Activated T-helper 1 cell treated with anti-CD3 and anti-CD28 coated beads, Interleukin-12 subunit alpha, Interleukin-12 subunit beta, Interleukin-2, Interleukin-4 antibody, amounts not matched to agents 30 ng/mL and 10 ng/mL and 1 ng/mL, durations not matched to agents 14 hours and 24 hours and 36 hours (primary cell): Measurements from ENCODE around the gene PEX10. TPM values are rescaled to one million over a fixed set of nuclear protein-coding genes. Genes with fewer than 3 reads are reported as not detected.

ENCODE experiments used
- DNase-seq: peaks from one replicate; pipeline ENCODE4 v3.0.0; 2021; ENCODE audit warnings: low spot score
- H3K27ac Mint-ChIP-seq: one replicate; pipeline ENCODE4 v1.8.0; 2021; ENCODE audit warnings: mild to moderate bottlenecking, mixed read lengths
- H3K27me3 Mint-ChIP-seq: one replicate; pipeline ENCODE4 v1.8.0; 2022; ENCODE audit warnings: mild to moderate bottlenecking, moderate library complexity, mixed read lengths; ENCODE audit not compliant: insufficient read depth
- H3K36me3 Mint-ChIP-seq: one replicate; pipeline ENCODE4 v1.8.0; 2021; ENCODE audit warnings: low read depth, mixed read lengths
- H3K4me1 Mint-ChIP-seq: one replicate; pipeline ENCODE4 v1.8.0; 2021; ENCODE audit warnings: low read depth, mixed read lengths
- H3K4me3 Mint-ChIP-seq: one replicate; pipeline ENCODE4 v1.8.0; 2021; ENCODE audit warnings: mild to moderate bottlenecking, moderate library complexity, mixed read lengths
- H3K9me3 Mint-ChIP-seq: one replicate; pipeline ENCODE4 v1.8.0; 2021; ENCODE audit warnings: mixed read lengths
- intact Hi-C: fragments of 100-400 bp; cut with micrococcal nuclease; formaldehyde crosslinking; loops from one replicate; pipeline ENCODE4 v1.15.1; 2024
- total RNA-seq: library from RNA; stranded (reverse); gene quantifications from 2 replicates; pipeline ENCODE4 v1.2.3, GENCODE V29; 2022

The PEX10 gene
- total RNA-seq, 1 donor from 2014 or later: 24.0 TPM

DNA sequence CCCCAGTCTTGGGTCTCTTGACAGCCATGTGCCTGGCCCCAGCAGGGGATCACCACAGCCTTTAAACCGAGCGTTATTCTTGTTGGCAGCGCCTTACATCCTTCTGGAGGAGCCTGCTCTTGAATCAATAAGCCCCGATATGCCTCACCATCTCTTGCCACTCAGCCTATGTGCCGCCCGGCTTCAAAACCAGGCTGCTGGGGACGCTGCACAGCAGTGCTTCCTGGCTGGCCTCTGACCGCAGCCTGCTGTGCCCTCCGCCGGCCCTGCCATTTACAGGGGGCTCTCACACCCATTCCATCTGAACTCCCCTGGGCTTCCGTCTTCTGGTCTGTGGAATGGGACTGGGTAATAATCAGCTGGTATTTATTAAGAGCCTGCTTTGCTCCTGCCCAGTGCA, 3.0 kb upstream of the PEX10 start:
- H3K9me3 Mint-ChIP-seq: no peaks in the 10 kb centered on the region
- DNase-seq: no peak
- H3K27me3 Mint-ChIP-seq: no peaks in the 10 kb centered on the region
- H3K27ac Mint-ChIP-seq: peak overlapping the region; percentile 81
- no peaks in the 10 kb centered on the region for H3K36me3 Mint-ChIP-seq
- peak overlapping the region; percentile 79 for H3K4me3 Mint-ChIP-seq
- H3K4me1 Mint-ChIP-seq: peaks cover 38% of the 10 kb centered on the region
- intact Hi-C loops: loop anchor here (2.0 to 10.0 kb wide), 3 partner anchors 507 to 1379 kb away; partner anchors contain the start of genes LRRC47 and TPRG1L

DNA sequence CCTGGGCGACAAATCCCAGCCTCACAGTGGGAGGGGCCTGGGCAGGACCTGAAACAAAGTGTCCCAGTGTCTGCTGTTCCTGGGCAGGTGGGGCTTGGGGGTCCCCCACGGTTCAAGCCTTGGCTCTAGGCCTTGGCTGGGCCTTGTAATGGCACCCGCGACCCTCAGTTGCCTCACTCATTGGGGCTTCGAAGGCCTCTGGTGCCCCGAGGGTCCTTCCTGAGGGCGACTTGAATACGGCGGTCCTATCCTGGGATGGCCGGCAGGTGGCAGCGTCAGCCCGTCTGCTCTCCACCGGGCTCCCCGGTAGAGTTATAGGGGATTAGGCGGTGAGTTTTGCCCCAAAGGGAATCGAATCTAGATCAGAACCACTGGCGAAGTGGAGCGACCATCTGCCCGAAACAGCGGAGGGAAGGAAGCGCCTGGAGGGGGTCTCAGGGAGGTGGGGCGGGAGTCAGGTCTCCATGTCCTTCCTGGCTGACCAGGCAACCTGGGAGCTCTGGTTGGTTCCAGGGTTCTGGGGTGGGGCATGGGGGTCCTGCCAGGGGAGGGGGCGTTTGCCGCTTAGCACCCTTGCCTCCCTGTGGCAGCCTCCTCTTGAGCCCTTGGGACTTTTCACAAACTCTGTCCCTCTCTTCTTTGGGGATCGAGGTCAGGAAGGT, 2.1 kb upstream of the PEX10 start:
- Mint-ChIP-seq H3K4me1 (peaks cover 38% of the 10 kb centered on the region), H3K9me3 (no peaks in the 10 kb centered on the region), H3K4me3 (peak overlapping the region; percentile 79), H3K36me3 (no peaks in the 10 kb centered on the region), H3K27me3 (no peaks in the 10 kb centered on the region), H3K27ac (peak overlapping the region; percentile 73)
- DNase-seq: peak; percentile 74
- intact Hi-C loops: loop anchor here (1.0 to 10.0 kb wide), 8 partner anchors 134 to 1380 kb away; partner anchors contain the start of genes LRRC47, PRXL2B and TPRG1L

DNA sequence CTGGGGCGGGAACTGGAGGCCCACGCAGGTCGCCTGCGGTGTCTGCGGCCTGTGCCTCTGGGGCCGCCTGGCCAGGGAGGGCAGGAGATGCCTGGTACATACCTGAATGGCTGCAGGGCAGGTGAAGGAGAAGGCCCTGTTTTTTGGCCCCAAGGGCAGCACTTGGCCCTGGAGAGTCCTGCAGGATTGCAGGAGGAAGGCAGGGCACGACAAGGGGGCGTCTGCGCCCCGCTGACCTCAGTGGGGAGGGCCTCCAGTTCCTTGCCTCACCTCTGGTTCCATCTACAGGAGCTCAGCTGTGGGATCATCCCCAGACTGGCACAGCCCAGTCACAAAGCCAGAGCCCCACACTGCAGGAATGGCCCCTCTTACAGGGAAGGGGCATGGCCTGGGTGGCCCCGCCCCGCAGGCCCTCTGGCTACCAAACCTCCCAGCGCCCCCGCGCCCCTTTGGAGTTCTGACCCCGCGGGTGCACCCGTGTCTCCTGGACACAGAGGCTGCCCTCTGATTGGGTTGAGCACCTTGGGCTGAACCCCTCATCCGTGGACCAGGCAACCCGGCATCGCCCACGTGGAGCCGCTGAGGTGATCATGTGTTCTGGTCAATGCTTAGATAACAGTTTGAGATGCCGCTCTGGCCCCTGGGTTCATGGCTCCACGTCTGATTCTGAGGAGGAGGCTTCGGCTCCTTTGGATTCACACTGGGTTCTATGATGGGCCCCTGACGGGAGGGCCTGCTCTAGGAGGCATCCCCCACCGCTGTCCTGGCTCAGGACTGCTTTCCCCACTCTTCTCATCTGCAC, 1.3 kb upstream of the PEX10 start:
- H3K36me3 Mint-ChIP-seq: no peaks in the 10 kb centered on the region
- H3K9me3 Mint-ChIP-seq: no peaks in the 10 kb centered on the region
- H3K27ac Mint-ChIP-seq: peak overlapping the region; percentile 73
- peak; percentile 9 for DNase-seq
- H3K4me3 Mint-ChIP-seq: peak overlapping the region; percentile 79
- peaks cover 38% of the 10 kb centered on the region for H3K4me1 Mint-ChIP-seq
- intact Hi-C loops: loop anchor here (1.0 to 10.0 kb wide), 9 partner anchors 135 to 1381 kb away; partner anchors contain the start of genes LRRC47, PRXL2B and TPRG1L
- no peaks in the 10 kb centered on the region for H3K27me3 Mint-ChIP-seq

DNA sequence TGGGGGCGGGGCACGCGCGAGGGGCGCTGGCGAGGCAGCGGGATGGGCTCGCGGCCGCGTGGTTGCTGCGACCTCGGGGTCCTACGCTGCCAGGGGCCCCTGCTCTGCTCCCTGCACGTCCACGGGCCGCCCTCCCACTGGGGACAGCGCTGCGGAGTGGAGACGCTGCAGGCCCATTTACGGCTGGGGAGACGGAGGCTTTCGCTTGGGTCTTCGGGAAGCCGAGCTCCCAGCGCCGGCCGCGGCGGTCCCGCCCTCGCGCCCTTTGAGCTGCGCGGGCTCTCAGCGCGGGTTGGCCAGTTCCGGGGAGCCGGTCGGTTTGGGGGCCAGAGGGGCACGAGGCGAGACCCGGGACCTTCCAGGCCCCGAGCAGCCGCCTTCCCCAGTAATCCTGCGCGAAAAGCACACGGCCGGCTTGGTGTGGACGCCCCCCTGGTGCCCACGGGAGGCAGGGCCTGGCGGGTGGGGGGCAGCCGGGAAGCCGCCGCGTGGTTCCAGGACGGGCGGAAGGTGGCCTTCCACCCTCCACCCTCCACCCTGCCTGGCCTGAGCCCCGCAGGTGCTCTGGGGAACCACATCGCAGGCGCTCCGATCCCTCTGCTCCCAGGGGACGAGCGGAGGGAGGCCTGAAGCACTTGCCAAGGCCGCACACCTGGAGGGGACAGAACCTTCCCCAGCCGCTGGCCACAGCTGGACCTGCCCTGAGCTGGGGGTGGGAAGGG, 570 bp upstream of the PEX10 start:
- Mint-ChIP-seq H3K4me1 (peaks cover 38% of the 10 kb centered on the region), H3K36me3 (no peaks in the 10 kb centered on the region), H3K27ac (no peak overlapping the region), H3K9me3 (no peaks in the 10 kb centered on the region), H3K27me3 (no peaks in the 10 kb centered on the region), H3K4me3 (peak overlapping the region; percentile 79)
- DNase-seq: no peak
- intact Hi-C loops: loop anchor here (1.0 to 10.0 kb wide), 7 partner anchors 22 to 1382 kb away; partner anchors contain the start of genes LRRC47, MORN1, PANK4 and RER1

DNA sequence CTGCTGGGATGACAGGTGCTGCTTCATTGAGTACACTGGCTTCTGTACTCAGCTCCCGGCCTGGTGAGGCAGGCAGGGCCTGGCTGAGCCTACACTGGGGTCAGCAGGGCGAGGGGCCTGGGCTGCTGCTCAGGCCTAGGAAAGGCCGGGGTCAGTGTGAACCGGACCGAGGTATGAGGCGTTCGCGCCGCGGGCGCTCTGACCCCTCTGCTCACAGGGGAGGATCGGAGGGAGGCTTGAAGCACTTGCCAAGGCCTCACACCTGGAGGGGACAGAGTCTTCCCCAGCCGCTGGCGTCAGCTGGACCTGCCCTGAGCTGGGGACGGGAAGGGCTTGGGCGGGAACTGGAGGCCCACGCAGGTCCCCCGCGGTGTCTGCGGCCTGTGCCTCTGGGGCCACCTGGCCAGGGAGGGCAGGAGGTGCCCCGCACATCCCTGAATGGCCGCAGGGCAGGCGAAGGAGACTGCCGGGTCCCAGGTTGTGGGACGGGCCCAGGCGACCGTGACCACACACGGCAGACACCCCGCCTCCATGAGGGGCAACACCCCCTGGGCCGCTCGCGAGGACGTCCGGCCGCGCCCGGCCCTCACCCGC, 466 bp downstream of the PEX10 start:
- peaks cover 34% of the 10 kb centered on the region for H3K4me1 Mint-ChIP-seq
- intact Hi-C loops: loop anchor here (1.0 to 10.0 kb wide), 7 partner anchors 21 to 1383 kb away; partner anchors contain the start of genes LRRC47, MORN1, PANK4 and RER1
- H3K4me3 Mint-ChIP-seq: peak overlapping the region; percentile 90
- peak overlapping the region; percentile 89 for H3K27ac Mint-ChIP-seq
- H3K36me3 Mint-ChIP-seq: peaks cover 2% of the 10 kb centered on the region
- no peak for DNase-seq
- no peaks in the 10 kb centered on the region for H3K9me3 Mint-ChIP-seq
- H3K27me3 Mint-ChIP-seq: no peaks in the 10 kb centered on the region

DNA sequence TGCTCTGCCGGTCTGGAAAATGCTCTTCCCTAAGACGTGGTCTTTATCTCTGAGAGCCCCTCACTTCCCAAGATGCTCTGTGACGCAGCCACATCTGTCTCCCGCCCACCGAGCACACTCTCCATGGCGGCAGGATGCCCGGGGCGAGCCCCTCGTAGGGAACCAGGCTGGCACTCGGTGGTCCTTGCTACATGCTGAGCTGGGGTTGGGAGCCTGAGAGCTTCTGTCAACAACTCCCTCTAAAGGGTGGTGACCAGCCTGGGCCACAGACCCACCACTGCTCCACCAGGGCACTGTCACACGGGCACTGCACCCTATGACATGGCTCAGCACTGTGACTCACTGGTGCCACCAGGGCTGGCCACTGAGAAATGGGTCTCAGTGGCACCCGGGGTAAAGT, 2.6 kb downstream of the PEX10 start:
- no peaks in the 10 kb centered on the region for H3K27me3 Mint-ChIP-seq
- intact Hi-C loops: loop anchor here (5.0 to 10.0 kb wide), 3 partner anchors 1215 to 1385 kb away; partner anchors contain the start of genes LRRC47 and TPRG1L
- H3K36me3 Mint-ChIP-seq: peaks cover 4% of the 10 kb centered on the region
- peaks cover 20% of the 10 kb centered on the region for H3K4me1 Mint-ChIP-seq
- no peak overlapping the region for H3K4me3 Mint-ChIP-seq
- H3K27ac Mint-ChIP-seq: no peak overlapping the region
- DNase-seq: no peak
- H3K9me3 Mint-ChIP-seq: no peaks in the 10 kb centered on the region

DNA sequence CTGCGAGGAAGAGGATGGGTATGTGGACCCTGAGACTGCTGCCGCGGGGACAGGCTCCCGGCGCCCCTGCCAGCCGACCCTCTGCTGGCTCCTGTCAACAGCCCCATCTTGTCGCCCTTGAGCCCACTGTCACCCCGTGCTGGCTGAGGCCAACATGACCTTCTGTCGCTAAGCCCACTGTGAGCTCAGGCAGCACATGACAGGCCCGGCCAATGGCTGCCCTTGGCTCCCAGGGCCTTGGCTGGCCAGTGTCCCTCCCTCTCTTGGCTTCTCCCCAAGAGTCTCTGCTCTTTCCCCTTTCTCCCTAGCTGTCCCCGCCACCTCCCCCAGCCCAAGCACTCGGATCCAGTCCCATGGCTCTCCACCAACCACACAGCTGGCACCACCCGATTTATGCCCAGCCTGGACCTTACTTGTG, 3.5 kb downstream of the PEX10 start:
- DNase-seq: no peak
- Mint-ChIP-seq H3K27ac (no peak overlapping the region), H3K27me3 (no peaks in the 10 kb centered on the region), H3K9me3 (no peaks in the 10 kb centered on the region), H3K4me1 (peaks cover 11% of the 10 kb centered on the region), H3K4me3 (no peak overlapping the region), H3K36me3 (peaks cover 9% of the 10 kb centered on the region)
- intact Hi-C loops: no loop called here

DNA sequence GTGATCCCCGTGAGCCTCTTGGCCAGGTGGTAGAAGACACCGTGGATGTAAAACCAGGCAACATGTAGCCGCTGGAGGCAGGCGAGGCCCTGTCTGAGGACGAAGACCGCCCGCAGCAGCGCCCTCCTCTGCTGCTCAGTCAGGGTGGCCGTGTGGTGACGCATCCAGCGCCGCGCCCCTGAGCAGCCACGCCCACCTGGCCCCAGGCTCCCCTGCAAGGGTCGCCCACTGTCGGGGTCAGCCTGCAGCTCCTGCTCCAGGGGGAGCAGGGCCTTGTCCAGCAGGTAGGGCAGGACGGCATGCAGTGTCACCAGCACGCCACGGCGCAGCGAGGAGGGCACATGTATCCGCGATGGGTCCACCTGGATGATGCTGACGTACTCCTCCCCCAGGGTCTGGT, 3.9 kb downstream of the PEX10 start:
- Mint-ChIP-seq H3K9me3 (no peaks in the 10 kb centered on the region), H3K27ac (no peak overlapping the region), H3K4me3 (no peak overlapping the region), H3K36me3 (peaks cover 12% of the 10 kb centered on the region), H3K27me3 (no peaks in the 10 kb centered on the region), H3K4me1 (peaks cover 10% of the 10 kb centered on the region)
- intact Hi-C loops: no loop called here
- no peak for DNase-seq

DNA sequence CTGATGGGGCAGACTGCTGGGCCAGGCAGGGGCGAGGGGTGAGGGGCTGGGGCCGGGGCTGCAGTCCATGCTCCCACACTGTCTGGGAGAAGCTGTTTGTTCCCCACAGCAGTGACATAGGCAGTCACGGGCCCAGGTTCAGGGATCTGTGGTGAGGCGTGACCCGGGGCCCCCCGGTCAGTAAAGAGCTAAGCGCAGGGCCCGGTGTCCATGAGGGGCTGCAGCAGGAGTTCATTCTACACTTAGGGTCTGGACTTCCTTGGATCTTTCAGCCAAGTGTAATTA, 4.4 kb downstream of the PEX10 start:
- intact Hi-C loops: no loop called here
- no peaks in the 10 kb centered on the region for H3K9me3 Mint-ChIP-seq
- H3K4me1 Mint-ChIP-seq: peaks cover 10% of the 10 kb centered on the region
- DNase-seq: no peak
- H3K27ac Mint-ChIP-seq: no peak overlapping the region
- no peaks in the 10 kb centered on the region for H3K27me3 Mint-ChIP-seq
- no peak overlapping the region for H3K4me3 Mint-ChIP-seq
- H3K36me3 Mint-ChIP-seq: peaks cover 15% of the 10 kb centered on the region

DNA sequence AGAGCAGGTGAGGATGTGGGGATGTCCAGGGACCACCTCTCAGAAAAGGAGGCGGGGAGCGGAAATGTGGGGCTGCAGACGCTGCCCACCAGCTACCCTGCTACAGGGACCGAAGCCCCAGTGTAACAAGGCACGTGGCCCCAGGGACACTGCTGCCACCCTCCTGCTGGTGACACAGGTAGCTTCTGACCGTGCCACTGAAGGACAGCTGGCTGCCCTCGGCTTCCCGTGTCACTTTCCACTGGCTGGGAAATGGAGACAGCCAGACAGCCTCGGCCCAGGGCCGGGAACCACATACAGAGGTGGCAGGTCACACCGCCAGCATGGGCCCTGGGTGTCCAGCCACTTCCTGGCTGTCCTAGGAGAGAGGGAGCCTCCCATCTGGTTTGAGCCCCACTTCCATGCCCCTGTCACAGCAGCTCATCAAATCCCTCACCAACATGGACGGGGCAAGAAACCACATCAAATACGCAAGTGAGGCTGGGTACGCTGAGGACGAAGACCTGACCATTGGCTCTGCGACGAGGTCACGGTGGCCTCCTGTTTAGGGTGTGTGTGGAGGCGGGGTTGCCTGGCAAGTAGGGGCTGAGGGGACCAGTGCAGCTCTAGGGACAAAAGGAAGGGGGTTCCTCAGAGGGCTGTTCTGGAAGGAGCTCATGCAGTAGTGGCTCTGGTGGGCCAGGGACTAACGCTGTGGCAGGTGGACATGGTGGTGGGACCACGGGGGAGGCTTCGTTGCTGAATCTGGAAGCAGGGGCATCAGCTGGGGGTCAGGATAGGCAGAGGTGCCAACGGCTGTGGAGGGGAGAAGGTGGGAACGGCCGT, 5.0 kb downstream of the PEX10 start:
- Mint-ChIP-seq H3K36me3 (peaks cover 18% of the 10 kb centered on the region), H3K9me3 (no peaks in the 10 kb centered on the region), H3K4me3 (no peak overlapping the region), H3K27me3 (no peaks in the 10 kb centered on the region), H3K4me1 (peaks cover 10% of the 10 kb centered on the region), H3K27ac (peak overlapping the region; percentile 21)
- intact Hi-C loops: no loop called here
- no peak for DNase-seq

DNA sequence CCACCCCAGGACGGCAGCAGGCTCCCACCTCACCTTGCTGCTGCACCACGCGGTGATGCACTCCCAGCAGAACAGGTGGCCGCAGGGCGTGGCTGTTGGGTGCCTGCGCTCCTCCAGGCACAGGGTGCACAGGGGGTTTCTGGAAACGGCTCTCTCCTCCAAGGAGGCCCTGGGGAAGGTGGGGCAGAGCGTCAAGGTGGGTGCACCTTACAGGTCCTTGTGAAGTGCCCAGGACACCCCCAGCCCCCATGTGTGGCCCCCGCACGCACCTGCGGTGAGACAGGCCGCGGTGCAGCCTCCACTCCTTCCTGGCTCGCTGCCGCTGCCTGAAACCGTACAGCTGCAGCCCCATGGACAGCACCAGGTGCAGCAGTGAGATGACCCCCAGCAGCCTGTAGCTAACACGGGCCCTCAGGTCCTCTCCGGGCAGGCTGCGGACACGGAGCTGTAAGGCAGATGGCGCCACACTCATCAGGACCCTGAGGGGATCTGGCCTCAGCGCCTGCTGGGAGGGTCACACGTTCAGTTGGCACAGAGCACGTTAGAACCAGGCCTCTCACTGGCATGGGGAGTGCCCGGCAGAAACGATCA, 5.8 kb downstream of the PEX10 start:
- H3K36me3 Mint-ChIP-seq: peaks cover 24% of the 10 kb centered on the region
- H3K27ac Mint-ChIP-seq: no peak overlapping the region
- no peaks in the 10 kb centered on the region for H3K27me3 Mint-ChIP-seq
- H3K4me3 Mint-ChIP-seq: no peak overlapping the region
- H3K9me3 Mint-ChIP-seq: no peaks in the 10 kb centered on the region
- no peak for DNase-seq
- intact Hi-C loops: no loop called here
- H3K4me1 Mint-ChIP-seq: peaks cover 10% of the 10 kb centered on the region
